Measurements from ENCODE around the gene AOAH.
"Not testable (repeated sequence)": the region's sequence is repeated elsewhere in the genome, so short reads cannot be mapped to it uniquely, and the experiment has no call there.

The AOAH gene

DNA sequence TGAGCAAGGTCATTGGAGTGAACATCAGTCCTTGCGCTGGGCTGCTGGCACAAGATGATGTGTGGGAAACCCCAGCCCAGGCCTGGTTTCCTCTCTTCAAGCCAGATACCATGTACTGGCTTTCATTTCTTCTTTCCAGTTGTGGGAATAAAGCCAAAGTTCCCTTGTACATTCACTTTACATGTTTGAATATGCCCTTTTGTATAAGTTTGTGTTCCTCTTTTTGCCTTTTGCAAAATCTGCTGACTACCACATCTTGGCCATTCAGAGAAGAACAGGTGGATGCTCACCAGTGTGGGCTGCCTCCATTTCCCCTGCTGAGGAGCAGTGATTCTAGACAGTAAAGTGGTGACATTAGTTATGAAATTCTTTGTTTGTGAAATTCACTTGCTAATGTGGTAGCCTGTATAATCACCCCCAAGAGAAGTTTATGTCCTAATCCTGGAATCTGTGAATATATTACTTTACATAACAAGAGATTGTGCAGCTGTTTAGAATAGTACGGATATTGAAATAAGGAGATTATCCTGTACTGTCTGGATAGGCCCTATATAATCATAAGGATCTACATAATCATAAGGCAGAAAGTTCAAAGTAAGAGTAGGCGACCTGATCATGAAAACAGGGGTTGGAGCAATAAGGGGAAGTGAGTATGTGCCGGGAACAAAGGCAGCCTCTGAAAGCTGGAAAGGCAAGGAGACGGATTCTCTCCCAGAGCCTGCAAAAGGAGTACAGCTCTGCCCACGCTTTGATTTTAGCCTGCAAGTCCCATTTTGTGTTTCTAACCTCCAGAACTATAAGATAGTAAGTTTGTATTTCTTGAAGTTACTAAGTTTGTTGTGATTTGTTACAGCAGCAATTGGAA, 18.8 kb upstream of the AOAH start:
- no peak for DNase-seq (ENCODE audit: low read depth)
- no peak overlapping the region for H3K4me3 ChIP-seq (ENCODE audit: low read depth, low read length)

DNA sequence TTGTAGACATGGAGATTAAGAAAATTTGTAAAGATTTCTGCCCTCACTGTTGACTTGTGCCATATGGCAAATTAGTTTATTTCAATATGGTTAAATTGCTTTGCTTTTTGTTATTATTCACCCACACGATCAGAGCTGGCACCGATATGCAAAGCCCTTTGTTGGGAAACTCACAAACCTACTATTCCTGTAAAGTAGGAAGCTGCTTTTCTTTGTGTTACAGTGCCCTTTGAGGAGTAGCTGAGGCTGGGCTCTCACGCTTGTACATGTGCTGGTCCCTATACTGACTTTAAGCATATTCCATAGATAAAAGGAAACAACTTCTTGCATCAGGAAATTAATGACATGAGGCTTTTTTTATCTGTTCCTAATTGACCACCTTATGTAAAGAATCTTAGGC, 17.6 kb upstream of the AOAH start:
- no peak for DNase-seq (ENCODE audit: low read depth)
- H3K4me3 ChIP-seq (ENCODE audit: low read depth, low read length): no peak overlapping the region

DNA sequence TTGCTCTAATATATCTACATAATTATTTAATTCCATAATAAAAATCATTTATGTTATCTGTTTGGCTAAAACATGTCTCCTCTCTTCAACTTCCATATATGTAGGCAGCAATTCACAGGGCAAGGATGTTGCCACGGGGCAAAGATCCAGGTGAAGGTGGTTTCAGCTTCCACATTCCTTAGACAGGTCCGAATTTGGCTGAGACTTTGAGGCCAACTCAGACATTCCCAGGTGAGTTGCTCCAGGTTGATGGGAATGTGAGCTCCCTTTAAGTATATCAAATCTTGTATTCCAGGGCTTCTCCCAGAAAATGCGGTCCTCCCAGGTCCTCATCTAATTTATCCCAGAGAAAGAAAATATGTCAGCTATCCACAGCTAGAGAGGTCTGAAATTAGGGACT, 15.1 kb upstream of the AOAH start:
- no peak for DNase-seq (ENCODE audit: low read depth)
- no peak overlapping the region for H3K4me3 ChIP-seq (ENCODE audit: low read depth, low read length)

DNA sequence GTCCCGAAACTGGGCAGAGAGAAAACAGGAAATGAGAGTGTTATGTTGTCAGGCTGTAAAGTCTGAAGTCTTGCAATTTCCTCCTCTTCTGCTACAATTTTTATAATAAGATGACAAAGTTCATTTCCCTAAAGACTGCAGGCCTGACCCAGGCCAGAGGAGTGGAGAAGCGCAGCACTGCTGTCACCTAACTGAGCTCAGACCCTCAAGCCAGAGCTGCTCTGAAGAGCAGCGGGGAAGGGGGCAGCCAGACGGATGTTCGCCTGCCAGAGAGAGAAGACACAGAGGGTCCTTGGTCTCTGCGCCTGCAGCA, 12.6 kb upstream of the AOAH start:
- DNase-seq (ENCODE audit: low read depth): no peak
- no peak overlapping the region for H3K4me3 ChIP-seq (ENCODE audit: low read depth, low read length)

DNA sequence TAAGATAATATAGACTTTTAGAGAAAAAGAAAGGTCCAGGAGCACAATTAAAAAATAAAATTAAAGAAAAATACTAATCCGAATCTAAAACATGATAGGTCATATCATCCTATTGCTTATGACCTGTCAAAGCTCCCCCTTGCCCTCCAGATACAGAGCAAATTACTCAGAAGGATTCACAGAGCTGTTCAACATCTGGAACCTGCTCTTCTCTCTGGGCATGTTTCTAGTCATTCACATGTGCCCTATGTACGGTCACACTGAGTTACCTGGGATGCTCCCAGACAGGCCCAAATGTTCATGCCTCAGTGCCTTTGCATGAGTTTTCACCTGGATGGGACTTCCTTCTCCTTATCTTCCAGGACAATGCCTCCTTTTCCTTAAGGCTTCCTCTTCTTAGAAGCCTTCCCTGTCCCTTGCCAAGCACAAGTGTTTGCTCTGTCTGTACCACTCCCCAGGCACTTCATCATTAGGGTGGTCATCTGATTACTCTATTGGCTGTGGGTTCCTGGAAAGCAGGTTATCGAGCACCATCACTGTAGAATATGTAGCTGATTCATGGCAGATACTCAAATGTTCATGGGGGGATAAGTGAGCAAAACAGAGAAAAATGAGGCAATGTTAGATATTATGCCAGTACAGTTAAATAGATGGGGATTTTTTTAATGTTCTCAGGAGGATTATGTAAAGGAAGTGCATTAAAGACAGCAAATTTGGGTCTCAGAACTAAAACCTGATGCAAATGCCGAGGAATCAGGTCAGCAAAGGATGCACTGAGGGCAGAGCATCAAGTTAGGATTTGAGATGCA, 12.0 kb upstream of the AOAH start:
- no peak overlapping the region for H3K4me3 ChIP-seq (ENCODE audit: low read depth, low read length)
- DNase-seq (ENCODE audit: low read depth): no peak

DNA sequence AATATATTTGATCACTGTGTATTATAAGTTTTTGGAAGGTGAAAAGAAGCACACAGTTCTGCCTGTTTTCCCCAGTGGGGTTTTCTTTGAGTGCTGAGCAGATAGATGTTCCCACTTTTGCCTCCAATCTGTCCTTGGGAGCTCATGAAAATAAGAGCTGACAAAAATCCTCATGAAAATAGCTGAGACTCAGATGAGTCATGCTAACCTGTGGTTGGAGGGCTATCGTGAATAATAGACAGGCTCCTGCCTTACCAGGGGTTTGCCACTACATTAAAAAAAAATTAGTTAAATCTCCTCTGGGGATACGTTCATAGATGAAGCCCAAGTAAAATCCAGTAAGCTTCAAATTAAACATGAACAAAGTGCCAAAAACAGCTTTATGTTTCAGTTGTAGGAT, 10.9 kb upstream of the AOAH start:
- no peak overlapping the region for H3K4me3 ChIP-seq (ENCODE audit: low read depth, low read length)
- no peak for DNase-seq (ENCODE audit: low read depth)

DNA sequence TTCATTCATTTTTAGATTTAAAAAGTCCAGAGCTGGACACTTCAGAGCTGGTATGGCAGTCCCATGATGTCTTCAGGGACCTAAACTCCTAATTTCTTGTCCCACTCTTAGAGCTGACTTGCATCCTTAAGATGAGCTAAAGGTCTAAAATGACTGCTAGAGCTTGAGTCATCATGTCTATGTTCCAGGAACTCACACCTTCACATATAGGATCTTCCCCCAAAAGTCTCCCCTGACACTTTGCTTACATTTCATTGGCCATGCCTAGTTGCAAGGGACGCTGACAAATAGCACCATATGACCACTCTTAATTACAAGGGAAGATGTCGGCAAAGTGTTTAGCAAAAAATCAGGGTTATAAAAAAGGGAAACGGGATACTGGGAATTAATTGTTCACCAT, 10.4 kb upstream of the AOAH start:
- no peak for DNase-seq (ENCODE audit: low read depth)
- no peak overlapping the region for H3K4me3 ChIP-seq (ENCODE audit: low read depth, low read length)

DNA sequence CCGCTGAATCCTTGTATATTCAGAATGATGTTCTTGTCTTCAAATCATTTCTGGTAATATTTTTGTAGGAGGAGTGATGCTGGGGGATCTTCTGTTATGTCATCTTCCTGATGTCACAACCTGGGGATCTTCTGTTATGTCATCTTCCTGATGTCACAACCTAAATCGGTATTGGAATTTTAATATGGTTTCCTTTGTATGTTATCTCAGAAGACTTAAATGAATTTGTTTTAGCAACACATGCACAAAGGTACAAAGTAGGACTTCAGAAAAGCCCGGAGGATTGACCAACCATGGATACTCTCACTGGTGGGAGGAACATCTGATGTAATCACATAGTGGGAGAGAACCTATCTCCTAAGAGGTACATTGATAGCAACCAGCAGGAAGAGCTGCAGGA, 9.1 kb upstream of the AOAH start:
- H3K4me3 ChIP-seq (ENCODE audit: low read depth, low read length): no peak overlapping the region
- no peak for DNase-seq (ENCODE audit: low read depth)

DNA sequence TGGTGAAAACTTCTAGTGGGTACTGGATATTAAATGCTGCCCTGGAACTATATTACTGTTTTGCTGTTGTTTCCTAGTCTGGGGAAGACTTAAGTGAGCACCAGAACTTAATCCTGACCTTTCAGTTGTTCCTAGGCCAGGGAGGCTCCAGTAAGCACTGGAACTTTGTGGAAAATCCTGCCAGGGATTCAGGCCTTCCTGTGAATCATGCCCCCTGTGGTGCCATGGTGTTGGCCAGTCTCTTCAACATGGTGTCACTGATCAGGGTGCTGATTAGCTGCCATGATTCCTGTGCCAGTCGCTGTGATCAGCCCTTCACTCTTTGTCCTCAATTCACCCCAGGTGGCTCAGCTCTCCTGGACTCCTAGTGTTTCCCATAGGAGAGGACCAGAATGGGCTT, 8.5 kb upstream of the AOAH start:
- DNase-seq (ENCODE audit: low read depth): no peak
- H3K4me3 ChIP-seq (ENCODE audit: low read depth, low read length): no peak overlapping the region

DNA sequence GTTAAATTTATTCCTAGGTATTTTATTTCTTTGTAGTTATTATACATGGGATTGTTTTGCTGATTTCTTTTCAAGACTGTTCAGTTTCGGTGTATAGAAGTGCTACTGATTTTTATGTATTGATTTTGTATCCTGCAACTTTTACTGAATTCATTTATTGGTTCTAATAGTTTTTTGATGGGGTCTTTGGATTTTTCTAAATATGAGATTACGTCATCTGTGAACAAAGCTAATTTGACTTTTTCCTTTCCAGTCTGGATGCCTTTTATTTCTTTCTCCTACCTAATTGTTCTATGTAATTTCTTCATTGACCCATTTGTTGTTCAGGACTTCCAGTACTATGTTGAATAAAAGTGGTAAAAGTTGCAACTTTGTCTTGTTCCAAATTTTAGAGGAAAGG, 5.8 kb upstream of the AOAH start:
- no peak for DNase-seq (ENCODE audit: low read depth)
- H3K4me3 ChIP-seq (ENCODE audit: low read depth, low read length): no peak overlapping the region

DNA sequence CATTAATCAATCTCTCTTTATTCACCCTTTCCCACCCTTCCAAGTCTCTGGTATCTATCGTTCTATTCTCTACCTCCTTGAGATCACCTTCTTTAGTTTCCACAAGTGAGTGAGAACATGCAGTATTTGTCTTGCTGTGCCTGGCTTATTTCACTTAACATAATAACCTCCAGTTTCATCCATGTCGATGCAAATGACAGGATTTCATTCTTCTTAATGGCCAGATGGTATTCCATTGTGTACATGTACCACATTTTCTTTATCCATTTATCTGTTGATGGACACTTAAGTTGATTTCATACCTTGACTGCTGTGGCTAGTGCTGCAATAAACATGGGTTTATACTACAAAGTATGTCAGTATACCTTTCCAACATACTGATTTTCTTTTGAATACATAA, 3.8 kb upstream of the AOAH start:
- no peak for DNase-seq (ENCODE audit: low read depth)

DNA sequence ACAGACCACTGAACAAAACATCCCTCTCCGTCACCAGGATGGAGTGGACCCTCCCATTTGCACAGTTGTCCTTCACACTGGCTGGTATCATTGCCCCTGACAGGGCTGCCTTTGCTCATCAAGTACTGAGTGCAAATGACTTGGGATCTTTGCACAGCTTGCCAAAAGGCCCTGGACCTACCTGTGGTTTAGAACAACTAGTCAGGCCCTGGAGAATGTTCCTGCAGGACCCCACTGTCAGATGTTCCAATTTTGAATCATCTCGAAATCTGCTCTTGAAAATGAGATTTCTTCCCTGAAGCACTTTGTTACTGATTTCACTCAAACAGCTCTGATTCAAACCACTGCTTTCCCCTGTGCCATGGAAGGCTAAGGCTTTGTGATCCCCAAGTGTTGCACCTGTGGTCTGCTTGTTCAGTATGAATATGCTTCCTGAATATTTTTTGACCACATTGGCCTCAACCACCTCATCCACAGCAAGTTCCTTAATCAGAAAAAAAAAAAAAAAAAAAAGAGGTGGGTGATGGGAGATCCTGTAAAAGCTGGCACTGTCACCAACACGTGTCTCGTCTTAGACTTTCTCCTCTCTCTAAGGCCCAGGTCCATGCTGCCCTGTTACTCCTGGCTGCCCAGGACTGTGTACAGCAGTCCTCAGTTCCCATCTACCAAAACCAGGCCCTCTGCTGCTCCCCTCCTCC, 2.7 kb upstream of the AOAH start:
- H3K4me3 ChIP-seq (ENCODE audit: low read depth, low read length): no peak overlapping the region
- no peak for DNase-seq (ENCODE audit: low read depth)

More for the DNA sequence above, 3.8 kb upstream of the AOAH start:
- no peak overlapping the region for H3K4me3 ChIP-seq (ENCODE audit: low read depth, low read length)

DNA sequence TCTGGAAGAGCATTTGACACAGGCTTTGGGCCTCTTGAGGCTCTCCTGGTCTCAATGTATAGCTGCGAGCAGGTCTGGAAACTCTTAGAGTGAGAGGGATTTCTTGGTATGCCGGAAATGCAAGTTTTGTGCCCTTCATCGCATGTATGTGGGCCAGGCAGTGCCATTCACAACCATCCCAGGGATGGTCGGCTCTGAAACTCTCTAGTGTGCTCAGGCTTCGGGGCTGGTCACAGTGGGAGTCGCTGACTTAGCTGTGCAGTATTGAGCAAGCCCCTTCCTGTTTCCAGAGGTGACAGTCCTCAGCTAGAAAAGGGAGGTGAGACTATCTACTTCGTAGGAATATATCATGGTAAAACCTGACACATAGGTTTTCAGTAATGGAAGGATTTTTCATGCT, 2.0 kb upstream of the AOAH start:
- no peak for DNase-seq (ENCODE audit: low read depth)
- H3K4me3 ChIP-seq (ENCODE audit: low read depth, low read length): no peak overlapping the region

DNA sequence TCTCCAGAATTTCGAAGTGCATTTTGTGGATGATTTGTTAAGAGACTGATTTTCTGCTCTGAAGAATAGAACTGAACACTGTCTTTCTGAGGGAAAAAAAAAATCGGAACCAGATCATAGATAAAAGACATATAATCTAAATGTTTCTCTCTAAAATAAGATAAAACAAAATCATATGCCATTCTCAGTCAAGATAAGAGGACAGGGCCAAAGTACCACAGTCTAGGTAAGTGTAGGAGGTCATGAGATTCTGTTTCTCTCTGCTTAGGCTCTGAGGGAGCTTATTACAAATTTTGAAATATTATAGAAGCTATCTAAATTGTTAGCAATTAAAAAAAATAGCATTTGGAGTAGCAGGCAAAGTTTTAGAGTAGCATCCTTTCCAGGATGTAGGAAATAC, 702 bp upstream of the AOAH start:
- H3K4me3 ChIP-seq (ENCODE audit: low read depth, low read length): no peak overlapping the region

DNA sequence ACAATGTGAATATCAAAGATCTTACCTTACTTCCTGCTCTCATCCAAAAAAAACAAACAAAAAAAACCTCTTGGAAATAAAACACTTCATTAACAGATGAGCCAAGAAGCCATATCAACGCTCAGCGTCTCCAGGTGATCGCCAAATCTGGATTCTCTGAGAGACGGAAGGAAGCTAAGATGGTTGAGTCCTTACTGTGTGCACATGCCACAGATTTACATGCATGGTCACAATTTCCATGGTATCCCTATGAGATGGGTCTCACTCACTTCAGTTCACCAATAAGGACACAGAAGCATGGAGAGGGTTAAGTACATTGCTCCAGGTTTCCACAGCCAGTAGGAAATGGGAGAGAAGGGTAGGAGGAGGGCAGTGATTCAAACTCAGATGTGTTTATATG, 1.0 kb downstream of the AOAH start:
- H3K4me3 ChIP-seq (ENCODE audit: low read depth, low read length): no peak overlapping the region
- DNase-seq (ENCODE audit: low read depth): no peak

More for the DNA sequence above, 702 bp upstream of the AOAH start:
- DNase-seq (ENCODE audit: low read depth): no peak

DNA sequence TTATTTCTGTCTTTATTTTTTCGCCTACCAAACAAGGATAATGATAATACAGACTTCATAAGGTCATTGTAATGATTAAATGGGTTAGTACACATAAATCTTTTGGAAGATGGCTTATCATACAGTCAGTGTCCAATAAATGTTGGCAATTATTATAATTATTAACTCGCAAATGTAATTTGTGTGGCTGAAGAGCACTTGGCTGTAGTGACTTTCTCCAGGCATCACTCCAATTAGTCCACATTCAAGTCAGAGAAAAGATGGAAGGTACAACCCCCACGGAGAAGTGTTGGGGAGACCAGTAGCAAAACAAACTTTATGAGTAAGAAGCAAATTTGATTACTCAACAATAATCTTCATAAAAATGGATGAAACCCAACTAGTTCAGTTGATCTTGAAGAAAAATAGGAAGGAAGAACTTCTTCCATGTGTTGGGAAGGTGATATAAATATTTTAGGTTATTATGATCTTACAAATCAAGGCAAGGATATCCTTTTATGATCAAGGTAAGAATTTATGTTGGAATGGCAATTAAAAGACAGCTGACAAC, 5.1 kb downstream of the AOAH start:
- DNase-seq (ENCODE audit: low read depth): no peak
- no peak overlapping the region for H3K4me3 ChIP-seq (ENCODE audit: low read depth, low read length)

DNA sequence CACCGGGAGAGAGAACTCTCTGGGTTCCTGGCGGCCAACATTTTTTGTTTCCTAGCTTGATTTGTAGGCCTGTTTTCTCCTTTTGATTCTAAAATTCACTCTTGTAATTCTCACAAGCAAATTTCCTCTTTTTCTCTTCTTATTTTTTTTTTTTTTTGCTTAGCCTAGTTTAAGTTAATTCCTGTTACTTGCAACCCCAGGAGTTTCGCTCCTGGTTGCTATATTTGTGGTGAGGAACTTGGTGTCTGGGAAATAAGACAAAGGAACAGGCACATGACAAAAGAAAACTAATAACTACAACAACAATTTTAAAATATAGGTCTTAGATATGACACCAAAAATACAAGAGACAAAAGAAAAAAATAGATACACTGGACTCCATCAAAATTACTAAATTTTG, 6.7 kb downstream of the AOAH start:
- no peak for DNase-seq (ENCODE audit: low read depth)
- no peak overlapping the region for H3K4me3 ChIP-seq (ENCODE audit: low read depth, low read length)

DNA sequence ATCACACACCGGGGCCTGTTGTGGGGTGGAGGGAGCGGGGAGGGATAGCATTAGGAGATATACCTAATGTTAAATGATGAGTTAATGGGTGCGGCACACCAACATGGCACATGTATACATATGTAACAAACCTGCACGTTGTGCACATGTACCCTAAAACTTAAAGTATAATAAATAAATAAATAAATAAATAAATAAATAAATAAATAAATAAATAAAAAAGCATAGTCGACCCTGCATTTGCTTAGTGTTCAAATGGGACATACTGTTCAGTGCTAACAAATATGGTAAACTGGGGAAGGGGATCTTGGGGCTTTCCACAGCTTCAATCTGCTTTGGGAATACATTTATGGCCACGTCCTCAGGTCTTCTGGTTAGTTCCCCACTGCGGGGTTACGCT, 7.5 kb downstream of the AOAH start:
- not testable (repeated sequence) for DNase-seq (ENCODE audit: low read depth)

DNA sequence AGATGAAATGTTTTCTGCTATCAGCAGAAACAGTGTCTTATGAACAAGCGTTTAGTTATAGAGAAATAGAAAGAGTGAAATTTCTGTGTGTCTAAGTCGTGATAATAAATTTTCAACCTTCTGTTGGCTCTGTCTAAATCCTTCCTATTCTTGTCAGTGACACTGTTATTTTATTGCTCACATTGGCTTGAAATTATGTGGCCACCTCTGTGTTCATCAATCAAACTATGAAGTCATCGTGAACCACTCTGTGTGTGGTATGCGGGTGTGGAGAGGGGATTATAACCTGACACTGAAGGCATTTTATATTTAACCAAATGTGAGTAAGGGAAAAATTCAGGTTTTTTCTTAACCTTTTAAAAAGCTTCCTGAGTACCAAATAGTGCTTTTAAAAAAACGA, 12.3 kb downstream of the AOAH start:
- DNase-seq (ENCODE audit: low read depth): no peak
- no peak overlapping the region for H3K4me3 ChIP-seq (ENCODE audit: low read depth, low read length)

More for the DNA sequence above, 7.5 kb downstream of the AOAH start:
- H3K4me3 ChIP-seq (ENCODE audit: low read depth, low read length): not testable (repeated sequence)

DNA sequence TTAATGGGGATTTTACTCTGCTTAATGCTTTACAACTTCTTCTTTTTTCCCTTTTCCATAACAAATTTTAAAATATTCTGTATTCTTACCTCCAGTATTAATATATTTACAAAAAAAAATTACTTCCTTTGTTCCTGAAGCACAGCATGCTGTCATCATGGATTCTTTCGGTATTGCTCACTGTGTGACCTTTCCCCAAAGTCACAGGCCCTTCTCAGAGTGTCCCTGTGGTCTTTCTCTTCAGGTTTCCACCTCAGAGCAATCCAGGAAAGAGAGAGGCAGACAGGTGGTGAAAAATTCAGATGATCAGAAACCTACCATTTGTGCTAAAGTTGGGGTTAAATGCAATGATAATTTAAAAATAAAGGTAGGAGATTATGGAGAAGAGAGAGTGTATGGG, 13.0 kb downstream of the AOAH start:
- H3K4me3 ChIP-seq (ENCODE audit: low read depth, low read length): no peak overlapping the region

More for the DNA sequence above, 13.0 kb downstream of the AOAH start:
- no peak for DNase-seq (ENCODE audit: low read depth)
